HEK293T (cell line): ENCODE data around the gene ZBTB20.

Experiments used
- BHLHE40 ChIP-seq: fragments of 450-650 bp; IDR thresholded peaks from 2 replicates; pipeline ENCODE4 v1.6.1; 2016; ENCODE audit warnings: mild to moderate bottlenecking, moderate library complexity, borderline replicate concordance
- ELF4 ChIP-seq: fragments of 450-650 bp; IDR thresholded peaks from 2 replicates; pipeline ENCODE4 v1.6.1; 2017; ENCODE audit warnings: antibody characterized with exemption
- FOXK2 ChIP-seq: fragments of 450-650 bp; IDR thresholded peaks from 2 replicates; pipeline ENCODE4 v1.6.1; 2016; ENCODE audit warnings: mild to moderate bottlenecking
- FOXM1 ChIP-seq: fragments of 450-650 bp; IDR thresholded peaks from 2 replicates; pipeline ENCODE4 v1.6.1; 2017; ENCODE audit warnings: mild to moderate bottlenecking, borderline replicate concordance
- NFRKB ChIP-seq: fragments of 450-650 bp; IDR thresholded peaks from 2 replicates; pipeline ENCODE4 v1.6.1; 2016; ENCODE audit warnings: mild to moderate bottlenecking, moderate library complexity
- SP1 ChIP-seq: fragments of 450-650 bp; IDR thresholded peaks from 2 replicates; pipeline ENCODE4 v1.6.1; 2017
- SUZ12 ChIP-seq: fragments of 450-650 bp; IDR thresholded peaks from 2 replicates; pipeline ENCODE4 v1.6.1; 2016; ENCODE audit warnings: mild to moderate bottlenecking

- TF ChIP-seq SUZ12 (no peak), FOXM1 (no peak), SP1 (no peak), NFRKB (no peak), ELF4 (no peak), FOXK2 (no peak), BHLHE40 (no peak)
These were observed 331.0 kb downstream of the ZBTB20 start for GRCh38 chr3:114816052-114816451.
